Naive B cell (primary cell): Measurements from ENCODE around the gene OR1E2. TPM values are rescaled to one million over a fixed set of nuclear protein-coding genes. Genes with fewer than 3 reads are reported as not detected.
A peak's percentile ranks its signal among the peaks of the same experiment; 100 is the strongest.
"Not testable (repeated sequence)": the region's sequence is repeated elsewhere in the genome, so short reads cannot be mapped to it uniquely, and the experiment has no call there.

Experiments used
- ATAC-seq, 2 donors: fragments of 150-1000 bp; cut with Tn5 transposase; 2 replicates each; pipeline ENCODE4 v1.10.0; 2021; ENCODE audit warnings: low read depth in 2 of 2, mild to moderate bottlenecking in 2 of 2, moderate library complexity in 2 of 2
- DNase-seq: peaks from one replicate; pipeline ENCODE4 v3.0.0; 2022
- H3K27ac Mint-ChIP-seq, 6 donors: one replicate each; pipeline ENCODE4 v1.8.0; 2020 to 2022; ENCODE audit warnings: mild to moderate bottlenecking in 6 of 6, mixed read lengths in 6 of 6, moderate library complexity in 5 of 6, inconsistent platforms in 2 of 6
- H3K27me3 Mint-ChIP-seq, 3 donors: one replicate each; pipeline ENCODE4 v1.8.0; 2021 to 2022; ENCODE audit warnings: mixed read lengths in 3 of 3, mild to moderate bottlenecking in 1 of 3
- H3K36me3 Mint-ChIP-seq, 2 donors: one replicate each; pipeline ENCODE4 v1.8.0; 2020 to 2022; ENCODE audit warnings: mixed read lengths in 2 of 2, inconsistent platforms in 1 of 2, mild to moderate bottlenecking in 1 of 2
- H3K4me1 Mint-ChIP-seq, 3 donors: one replicate each; pipeline ENCODE4 v1.8.0; 2020 to 2022; ENCODE audit warnings: mixed read lengths in 3 of 3, inconsistent platforms in 1 of 3, mild to moderate bottlenecking in 1 of 3, moderate library complexity in 1 of 3
- H3K4me3 Mint-ChIP-seq, 8 donors: one replicate each; pipeline ENCODE4 v1.8.0; 2020 to 2022; ENCODE audit warnings: mild to moderate bottlenecking in 8 of 8, mixed read lengths in 8 of 8, moderate library complexity in 8 of 8, inconsistent platforms in 2 of 8
- H3K9me3 Mint-ChIP-seq, 7 donors: one replicate each; pipeline ENCODE4 v1.8.0; 2020 to 2022; ENCODE audit warnings: mixed read lengths in 7 of 7, mild to moderate bottlenecking in 5 of 7, inconsistent platforms in 2 of 7, moderate library complexity in 1 of 7
- polyA plus RNA-seq, 6 donors: library from polyadenylated mRNA; unstranded; fragments of 300-500 nt; fragmentation: Illumina TruSeq; gene quantifications; one replicate each; pipeline ENCODE4 v1.2.3, GENCODE V29; 2021; ENCODE audit warnings: low read depth in 6 of 6

The OR1E2 gene
- polyA plus RNA-seq, 6 donors from 2014 or later, result not detected

GRCh38 chr17:3438368-3438767 is 4.7 kb upstream of the OR1E2 start:
- DNase-seq (no peak), ATAC-seq (no peak)
- H3K4me1 Mint-ChIP-seq, result peaks cover 0 to 1% (median under 1%) of the 10 kb centered on the region in 3 donors
- no peak overlapping the region for H3K27ac Mint-ChIP-seq
- peaks cover 27 to 49% (median 37%) of the 10 kb centered on the region in 3 donors for H3K27me3 Mint-ChIP-seq
- H3K9me3 Mint-ChIP-seq, result peaks cover 0 to 2% (median under 1%) of the 10 kb centered on the region in 7 donors
- H3K4me3 Mint-ChIP-seq, result no peak overlapping the region
- H3K36me3 Mint-ChIP-seq, result no peaks in the 10 kb centered on the region

GRCh38 chr17:3433215-3433614 is 426 bp downstream of the OR1E2 start:
- not testable (repeated sequence) for H3K36me3 Mint-ChIP-seq

GRCh38 chr17:3418222-3418621 is 15.4 kb downstream of the OR1E2 start:
- Mint-ChIP-seq H3K27me3 (peaks cover 7 to 34% (median 26%) of the 10 kb centered on the region in 3 donors), H3K36me3 (peaks cover 0 to 7% of the 10 kb centered on the region in 2 donors), H3K4me1 (no peaks in the 10 kb centered on the region), H3K27ac (no peak overlapping the region), H3K9me3 (peaks cover 0 to 4% (median 0%) of the 10 kb centered on the region in 7 donors), H3K4me3 (no peak overlapping the region)
- no peak for ATAC-seq
- no peak for DNase-seq

More at GRCh38 chr17:3433215-3433614, 426 bp downstream of the OR1E2 start:
- not testable (repeated sequence) for H3K4me3 Mint-ChIP-seq, DNase-seq, H3K4me1 Mint-ChIP-seq, H3K27ac Mint-ChIP-seq
- Mint-ChIP-seq H3K9me3 (peaks cover 5 to 31% (median 14%) of the 10 kb centered on the region in 7 donors), H3K27me3 (peaks cover 24 to 60% (median 58%) of the 10 kb centered on the region in 3 donors)
- peak; percentile 63 for ATAC-seq

DNA sequence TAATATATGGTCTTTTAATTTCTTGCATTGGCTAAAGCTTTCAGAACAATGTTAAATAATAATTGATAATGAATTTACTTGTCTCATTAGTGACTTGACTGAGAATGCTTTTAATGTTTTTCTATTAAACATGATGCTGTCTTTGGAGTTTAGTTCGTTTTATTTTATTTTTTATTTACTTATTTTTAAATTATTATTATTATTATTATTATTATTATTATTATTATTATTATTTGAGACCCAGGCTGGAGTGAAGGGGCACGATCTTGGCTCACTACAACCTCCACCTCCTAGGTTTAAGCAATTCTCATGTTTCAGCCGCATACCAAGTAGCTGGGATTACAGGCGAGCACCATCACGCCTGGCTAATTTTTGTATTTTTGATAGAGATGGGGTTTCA is 18.0 kb downstream of the OR1E2 start:
- H3K27ac Mint-ChIP-seq, result no peak overlapping the region
- H3K36me3 Mint-ChIP-seq, result peaks cover 0 to 8% of the 10 kb centered on the region in 2 donors
- H3K4me1 Mint-ChIP-seq, result peaks cover 0 to 9% (median 0%) of the 10 kb centered on the region in 3 donors
- peaks cover 0 to 2% (median 0%) of the 10 kb centered on the region in 7 donors for H3K9me3 Mint-ChIP-seq
- no peak overlapping the region for H3K4me3 Mint-ChIP-seq
- H3K27me3 Mint-ChIP-seq, result peaks cover 17 to 28% (median 26%) of the 10 kb centered on the region in 3 donors
- no peak for DNase-seq
- ATAC-seq, result no peak

GRCh38 chr17:3412216-3412615 is 21.4 kb downstream of the OR1E2 start:
- H3K4me1 Mint-ChIP-seq, H3K27ac Mint-ChIP-seq, DNase-seq, ATAC-seq: not testable (repeated sequence)
- Mint-ChIP-seq H3K27me3 (peaks cover 35 to 54% (median 43%) of the 10 kb centered on the region in 3 donors), H3K36me3 (peaks cover 0 to 31% of the 10 kb centered on the region in 2 donors), H3K4me3 (peak overlapping the region in 1 of 8 donors; percentile 47), H3K9me3 (peaks cover 0 to 26% (median 14%) of the 10 kb centered on the region in 7 donors)

DNA sequence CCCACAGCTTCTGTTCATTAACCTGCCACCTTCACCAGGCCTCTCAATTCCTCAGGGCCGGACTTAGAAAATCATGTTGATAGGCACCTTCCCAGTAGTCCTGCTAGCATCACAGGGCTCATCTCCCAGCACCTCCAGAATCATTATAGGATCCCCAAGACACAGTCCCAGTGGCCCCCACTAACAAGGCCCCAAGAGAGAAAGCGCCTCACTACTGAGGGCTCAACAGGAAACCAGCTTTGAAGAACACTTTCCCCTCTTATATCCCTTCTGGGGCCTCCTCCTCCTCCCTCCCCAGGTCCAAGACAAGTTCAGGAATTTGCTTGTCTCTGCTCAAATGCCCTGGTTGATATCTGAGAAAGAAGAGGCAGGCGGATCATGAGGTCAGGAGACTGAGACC is 22.6 kb downstream of the OR1E2 start, which contains the start of gene OR3A3:
OR3A3 (plus strand) TSS at position 301 of the 400 bp plus-strand sequence.
- H3K36me3 Mint-ChIP-seq, result peaks cover 0 to 31% of the 10 kb centered on the region in 2 donors
- ATAC-seq (no peak), DNase-seq (no peak)
- peaks cover 0 to 37% (median 18%) of the 10 kb centered on the region in 7 donors for H3K9me3 Mint-ChIP-seq
- peak within 1 kb of the TSS in 1 of 8 donors; percentile 47 for H3K4me3 Mint-ChIP-seq
- peaks cover 0 to 9% (median 0%) of the 10 kb centered on the region in 3 donors for H3K4me1 Mint-ChIP-seq
- peak within 1 kb of the TSS in 1 of 6 donors; percentile 20 for H3K27ac Mint-ChIP-seq
- H3K27me3 Mint-ChIP-seq, result peaks cover 43 to 54% (median 50%) of the 10 kb centered on the region in 3 donors

DNA sequence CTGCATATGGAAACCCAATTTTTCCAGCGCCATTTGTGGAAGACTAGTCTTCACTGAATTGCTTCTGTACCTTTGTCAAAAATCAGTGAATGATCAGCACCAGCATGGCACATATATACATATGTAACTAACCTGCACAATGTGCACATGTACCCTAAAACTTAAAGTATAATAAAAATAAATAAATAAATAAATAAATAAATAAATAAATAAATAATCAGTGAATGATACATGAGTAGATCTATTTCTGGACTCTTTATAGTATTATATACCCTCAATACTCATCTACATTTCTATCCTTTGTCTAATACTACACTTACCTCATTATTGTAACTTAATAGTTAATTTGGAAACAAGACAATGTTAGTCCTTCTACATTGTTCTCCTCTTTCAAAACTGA is 29.8 kb downstream of the OR1E2 start:
- peaks cover 0 to 16% of the 10 kb centered on the region in 2 donors for H3K36me3 Mint-ChIP-seq
- H3K4me1 Mint-ChIP-seq, H3K4me3 Mint-ChIP-seq, H3K27ac Mint-ChIP-seq, ATAC-seq, DNase-seq: not testable (repeated sequence)
- peaks cover 26 to 37% (median 33%) of the 10 kb centered on the region in 3 donors for H3K27me3 Mint-ChIP-seq
- H3K9me3 Mint-ChIP-seq, result peaks cover 0 to 37% (median 18%) of the 10 kb centered on the region in 7 donors

DNA sequence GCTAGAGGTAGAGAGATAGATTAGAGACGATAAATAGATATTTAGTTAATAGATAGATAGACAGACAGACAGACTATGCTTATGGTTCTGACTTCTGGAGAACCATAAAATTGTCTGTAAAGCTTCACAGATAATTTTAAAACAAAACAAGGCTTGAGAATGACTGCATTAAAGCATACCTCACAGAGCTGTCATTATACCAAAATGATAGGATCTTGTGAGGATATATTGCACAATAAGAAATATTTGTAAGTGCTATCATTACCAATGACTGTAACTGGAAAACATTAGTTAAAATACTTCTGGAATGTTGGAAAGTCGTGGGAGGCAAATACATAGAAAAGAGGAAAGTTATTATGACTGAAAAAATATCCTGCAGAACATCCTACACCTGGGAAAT is 31.9 kb downstream of the OR1E2 start:
- no peaks in the 10 kb centered on the region for H3K4me1 Mint-ChIP-seq

DNA sequence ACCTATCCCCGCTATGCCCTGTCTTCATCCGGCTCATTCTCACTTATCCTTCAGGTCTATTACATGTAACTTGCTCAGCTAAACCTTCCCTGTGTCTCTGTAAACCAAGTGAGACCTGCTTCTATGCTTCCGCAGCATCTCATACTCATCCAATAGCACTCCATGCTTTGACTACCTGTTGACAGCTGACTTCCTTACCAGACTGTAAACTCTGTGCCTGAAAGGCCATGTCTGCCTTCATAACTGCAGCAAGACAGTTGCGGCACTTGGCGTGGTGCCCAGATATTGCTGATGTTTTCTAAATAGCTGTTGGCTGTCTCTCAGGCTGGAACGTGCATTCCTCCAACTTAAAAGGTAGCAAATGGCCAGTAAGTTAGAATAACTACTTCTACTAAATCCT is 33.6 kb downstream of the OR1E2 start:
- ATAC-seq, result no peak
- no peaks in the 10 kb centered on the region for H3K36me3 Mint-ChIP-seq
- no peak for DNase-seq
- H3K27me3 Mint-ChIP-seq, result peaks cover 15 to 16% (median 16%) of the 10 kb centered on the region in 3 donors
- H3K4me1 Mint-ChIP-seq, result no peaks in the 10 kb centered on the region
- peak overlapping the region in 1 of 8 donors; percentile 38 for H3K4me3 Mint-ChIP-seq
- H3K9me3 Mint-ChIP-seq, result peaks cover 0 to 4% (median 2%) of the 10 kb centered on the region in 7 donors
- H3K27ac Mint-ChIP-seq, result no peak overlapping the region

More for the DNA sequence above, 31.9 kb downstream of the OR1E2 start:
- Mint-ChIP-seq H3K36me3 (no peaks in the 10 kb centered on the region), H3K4me3 (no peak overlapping the region), H3K27me3 (peaks cover 15 to 23% (median 22%) of the 10 kb centered on the region in 3 donors), H3K9me3 (peaks cover 0 to 16% (median 5%) of the 10 kb centered on the region in 7 donors), H3K27ac (no peak overlapping the region)
- no peak for DNase-seq
- no peak for ATAC-seq

- Mint-ChIP-seq H3K4me1 (no peaks in the 10 kb centered on the region), H3K27ac (no peak within 1 kb of the TSS), H3K9me3 (peaks cover 0 to 5% (median 0%) of the 10 kb centered on the region in 7 donors), H3K4me3 (no peak within 1 kb of the TSS), H3K36me3 (no peaks in the 10 kb centered on the region), H3K27me3 (peaks cover 22 to 23% (median 23%) of the 10 kb centered on the region in 3 donors)
- ATAC-seq, result no peak
- DNase-seq, result no peak
These were observed 35.3 kb downstream of the OR1E2 start, which contains the start of gene OR1E1 for GRCh38 chr17:3398310-3398709. Gene OR1E1, minus strand, starts transcription at chr17:3398410. Its CDS starts 0 bp downstream, at chr17:3398410.

DNA sequence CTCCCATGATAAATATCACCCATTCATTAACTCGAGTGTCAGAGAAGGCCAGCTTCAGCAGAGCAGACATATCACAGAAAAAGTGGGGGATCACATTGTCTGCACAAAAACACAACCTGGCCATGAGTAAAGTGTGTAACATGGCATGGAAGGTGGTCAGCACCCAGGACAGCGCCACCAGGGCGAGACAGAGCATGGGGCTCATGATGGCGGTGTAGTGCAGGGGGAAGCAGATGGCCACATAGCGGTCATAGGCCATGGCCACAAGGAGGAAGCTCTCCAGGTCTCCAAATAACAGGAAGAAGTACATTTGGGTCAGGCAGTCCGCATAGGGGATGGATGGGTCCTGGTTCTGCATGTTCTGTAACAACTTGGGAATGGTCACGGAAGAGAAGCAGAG is 35.8 kb downstream of the OR1E2 start:
- not testable (repeated sequence) for DNase-seq, ATAC-seq, H3K27ac Mint-ChIP-seq, H3K9me3 Mint-ChIP-seq, H3K4me1 Mint-ChIP-seq, H3K4me3 Mint-ChIP-seq, H3K36me3 Mint-ChIP-seq
- H3K27me3 Mint-ChIP-seq, result peaks cover 21 to 24% (median 24%) of the 10 kb centered on the region in 3 donors

- Mint-ChIP-seq H3K4me1 (peaks cover 0 to 8% (median 6%) of the 10 kb centered on the region in 3 donors), H3K4me3 (no peak overlapping the region), H3K36me3 (peaks cover 3 to 5% of the 10 kb centered on the region in 2 donors), H3K27ac (no peak overlapping the region), H3K9me3 (peaks cover 0 to 28% (median 11%) of the 10 kb centered on the region in 7 donors), H3K27me3 (peaks cover 39 to 53% (median 46%) of the 10 kb centered on the region in 3 donors)
- ATAC-seq (no peak), DNase-seq (no peak)
These were observed 43.9 kb downstream of the OR1E2 start for GRCh38 chr17:3389791-3390190.

- ATAC-seq (peak; percentile 32 to 81), DNase-seq (no peak)
- H3K27me3 Mint-ChIP-seq, result peaks cover 52 to 54% (median 53%) of the 10 kb centered on the region in 3 donors
- peak within 1 kb of the TSS in 1 of 6 donors; percentile 83 for H3K27ac Mint-ChIP-seq
- H3K4me3 Mint-ChIP-seq, result peak within 1 kb of the TSS in 7 of 8 donors; percentile 44 to 89 (median 70)
- H3K4me1 Mint-ChIP-seq, result peaks cover 0 to 8% (median 6%) of the 10 kb centered on the region in 3 donors
- H3K36me3 Mint-ChIP-seq, result peaks cover 3 to 5% of the 10 kb centered on the region in 2 donors
- peaks cover 0 to 18% (median 6%) of the 10 kb centered on the region in 7 donors for H3K9me3 Mint-ChIP-seq
These were observed 47.5 kb downstream of the OR1E2 start, which contains the start of gene OR3A2 for GRCh38 chr17:3385869-3386816. Gene OR3A2, minus strand, starts transcription at chr17:3386308.
